Astrocyte of the hippocampus (primary cell): ENCODE measurements around the gene TAF6L.
A peak's percentile ranks its signal among the peaks of the same experiment; 100 is the strongest.
"Not testable (repeated sequence)": the region's sequence is repeated elsewhere in the genome, so short reads cannot be mapped to it uniquely, and the experiment has no call there.

Source experiments
- DNase-seq: peaks from one replicate; pipeline ENCODE4 v3.0.0; 2011; ENCODE audit warnings: low read depth, low spot score

Gene TAF6L

DNA sequence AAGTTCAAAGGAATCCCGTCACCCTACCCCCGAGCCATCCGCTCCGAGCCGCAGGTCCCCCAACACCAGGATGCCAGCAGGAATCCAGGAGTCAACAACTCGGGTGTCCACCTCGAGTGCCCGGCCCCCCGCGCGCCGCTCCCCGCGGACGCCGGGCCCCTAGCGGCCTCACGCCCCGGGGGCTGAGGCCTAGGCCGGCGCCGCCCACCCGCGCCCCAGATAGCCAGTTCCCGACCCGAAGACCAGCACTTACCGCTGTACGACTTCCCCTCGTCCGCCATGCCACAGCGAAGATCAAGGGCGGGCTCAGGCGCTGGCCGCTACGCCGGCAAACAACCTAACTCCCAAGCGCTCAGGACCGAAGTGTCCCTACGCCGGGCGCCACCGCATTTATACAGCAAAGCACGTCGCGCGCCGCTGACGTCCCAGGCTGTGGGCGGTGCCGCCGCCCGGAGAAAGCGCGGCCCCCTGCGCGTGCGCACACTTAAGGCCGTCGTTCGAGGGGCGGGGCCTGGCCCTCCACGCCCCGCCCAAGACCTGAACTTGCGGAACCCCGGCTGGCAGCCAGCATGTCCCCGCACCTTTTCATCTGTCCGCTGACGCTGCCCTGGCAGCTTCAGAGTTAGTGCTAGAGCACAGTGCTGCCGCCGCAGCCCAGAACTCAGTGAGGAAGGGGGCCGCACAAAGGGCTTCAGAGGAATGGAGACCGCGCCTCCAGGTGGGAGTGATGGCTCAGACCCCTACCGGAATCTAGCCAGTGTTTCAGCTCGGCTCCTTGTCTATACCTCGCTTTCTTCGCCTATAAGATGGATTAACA, 34.1 kb downstream of the TAF6L start, which contains the start of gene NXF1:
Gene NXF1 (minus strand): TSS at position 365 of the 817 bp plus-strand sequence. CDS start 84 bp downstream, at position 281.
- DNase-seq, result peak; percentile 99

DNA sequence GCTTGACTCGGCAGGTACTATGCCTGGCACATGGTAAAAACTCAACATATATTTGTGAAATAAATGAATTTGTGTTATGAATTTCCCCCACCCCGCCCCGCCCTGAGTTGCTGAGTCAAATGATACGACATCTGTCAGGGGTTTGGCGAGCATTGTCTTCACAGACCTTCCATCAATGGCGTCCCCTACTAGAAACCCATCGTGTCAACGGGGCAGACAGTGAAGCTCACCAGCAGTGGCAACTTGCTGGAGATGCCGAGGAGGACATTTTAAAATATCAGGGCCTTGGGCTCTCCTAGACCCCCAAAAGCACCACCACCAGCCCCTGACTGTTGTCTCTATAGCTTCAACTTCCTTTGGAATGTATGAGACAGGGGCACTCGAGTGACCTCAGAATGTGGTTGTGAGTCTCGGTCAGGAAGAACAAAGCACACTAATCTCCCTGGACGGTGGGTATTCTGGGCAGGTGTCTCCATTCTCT, 34.8 kb downstream of the TAF6L start:
- peak; percentile 54 for DNase-seq

DNA sequence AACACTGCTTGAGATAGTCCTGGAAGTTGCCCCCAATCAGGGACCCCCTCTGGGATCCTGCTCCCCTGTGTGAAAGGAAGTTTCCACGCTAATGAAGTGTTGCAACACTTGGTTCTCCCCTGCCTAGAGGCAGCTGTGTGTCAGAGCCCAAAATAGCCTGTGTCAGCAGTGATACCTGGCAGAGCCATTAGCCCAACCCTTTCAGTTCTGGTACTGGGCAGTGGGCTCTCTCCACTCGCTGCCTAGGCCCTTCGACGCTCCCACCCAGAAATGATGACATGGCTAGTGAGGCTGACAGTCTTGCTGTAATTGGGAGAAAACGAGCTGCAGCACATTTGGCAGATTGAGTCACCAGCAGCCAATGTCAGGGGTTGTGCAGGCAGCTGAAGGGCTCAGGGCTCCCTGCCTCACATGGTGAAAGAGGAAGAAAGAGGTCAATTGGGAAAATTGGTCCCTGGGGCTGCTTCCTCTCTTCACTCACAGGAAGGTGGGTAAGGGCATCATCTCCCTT, 35.5 kb downstream of the TAF6L start:
- peak; percentile 24 for DNase-seq

DNA sequence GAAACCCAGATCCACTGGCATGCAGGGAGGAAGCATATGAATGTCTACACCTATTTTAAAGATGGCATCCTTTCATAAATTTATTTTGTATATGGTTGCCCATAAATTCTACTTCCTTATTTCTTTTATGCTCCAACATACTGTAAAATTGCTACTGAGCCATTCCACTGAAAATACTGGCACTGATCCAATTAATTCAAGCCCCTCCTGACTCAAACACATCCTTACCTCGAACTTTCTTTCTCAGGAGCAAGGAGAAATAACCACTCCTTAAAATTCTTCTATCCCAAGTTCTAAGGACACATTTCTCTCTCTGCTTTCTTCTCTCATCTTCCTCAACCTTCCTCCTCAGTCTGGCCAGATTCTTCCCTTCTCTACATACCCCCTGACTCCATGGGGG, 39.6 kb downstream of the TAF6L start:
- no peak for DNase-seq

DNA sequence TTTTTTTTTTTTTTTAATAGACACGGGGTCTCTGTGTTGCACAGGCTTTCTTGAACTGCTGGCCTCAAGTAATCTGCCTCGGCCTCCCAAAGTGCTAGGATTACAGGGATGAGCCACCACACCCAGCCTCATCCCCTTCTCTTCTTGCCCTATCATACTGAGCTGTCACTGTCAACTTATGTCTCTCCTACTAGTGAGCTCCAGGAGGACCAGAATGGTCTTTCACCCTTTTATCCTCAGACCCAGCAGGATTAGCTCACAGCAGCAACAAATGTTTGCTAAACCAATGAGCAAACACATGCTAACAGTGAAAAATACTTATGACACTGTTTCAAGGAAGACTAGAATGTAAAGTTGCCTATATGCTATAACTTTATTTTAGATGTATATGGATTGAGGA, 40.5 kb downstream of the TAF6L start:
- no peak for DNase-seq

DNA sequence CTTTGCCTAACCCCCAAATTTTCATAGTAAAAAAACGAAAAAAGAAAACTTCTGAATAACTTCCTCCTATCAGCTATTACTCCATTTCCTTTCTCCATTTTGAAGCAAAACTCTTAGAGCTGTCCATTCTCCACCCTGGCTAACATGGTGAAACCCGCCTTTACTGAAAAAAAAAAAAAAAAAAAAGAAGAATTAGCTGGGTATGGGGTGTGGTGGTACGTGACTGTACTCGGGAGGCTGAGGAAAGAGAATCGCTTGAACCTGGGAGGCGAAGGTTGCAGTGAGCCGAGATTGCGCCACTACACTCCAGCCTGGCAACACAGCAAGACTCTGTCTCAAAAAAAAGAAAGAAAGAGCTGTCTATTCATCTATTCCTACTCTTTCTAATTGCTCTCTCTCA, 45.4 kb downstream of the TAF6L start:
- no peak for DNase-seq

DNA sequence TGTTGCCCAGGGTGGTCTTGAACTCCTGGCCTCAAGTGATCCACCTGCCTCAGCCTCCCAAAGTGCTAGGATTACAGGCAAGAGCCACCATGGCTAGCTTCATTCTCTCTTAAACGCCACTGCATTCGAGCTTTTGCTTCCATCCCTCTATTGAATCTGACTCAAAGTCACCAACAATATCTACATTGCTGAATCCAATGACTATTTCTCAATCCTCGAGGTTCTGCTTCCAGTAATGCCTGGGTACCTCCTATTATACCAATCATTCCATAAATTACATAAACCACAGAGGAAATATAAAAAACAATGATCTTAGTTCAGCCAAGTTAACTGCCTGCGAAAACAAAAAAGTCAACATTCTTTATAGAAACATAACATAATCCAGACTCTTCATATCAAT, 45.9 kb downstream of the TAF6L start:
- no peak for DNase-seq

DNA sequence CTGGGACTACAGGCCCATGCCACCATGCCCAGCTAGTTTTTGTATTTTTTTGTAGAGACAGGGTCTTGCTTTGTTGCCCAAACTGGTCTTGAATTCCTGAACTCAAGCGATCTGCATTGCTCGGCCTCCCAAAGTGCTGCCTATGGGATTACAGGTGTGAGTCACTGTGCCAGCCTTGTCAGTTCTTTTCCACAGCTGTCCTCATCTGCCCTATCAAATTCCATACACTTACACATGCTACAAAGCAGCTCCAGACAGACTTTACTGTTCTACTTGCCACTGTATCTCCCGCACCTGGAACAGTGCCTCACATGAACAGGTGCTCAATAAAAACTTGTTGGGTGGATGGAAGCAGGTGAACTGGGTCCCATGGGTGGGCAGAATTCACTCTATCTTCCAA, 52.5 kb downstream of the TAF6L start:
- DNase-seq, result no peak

DNA sequence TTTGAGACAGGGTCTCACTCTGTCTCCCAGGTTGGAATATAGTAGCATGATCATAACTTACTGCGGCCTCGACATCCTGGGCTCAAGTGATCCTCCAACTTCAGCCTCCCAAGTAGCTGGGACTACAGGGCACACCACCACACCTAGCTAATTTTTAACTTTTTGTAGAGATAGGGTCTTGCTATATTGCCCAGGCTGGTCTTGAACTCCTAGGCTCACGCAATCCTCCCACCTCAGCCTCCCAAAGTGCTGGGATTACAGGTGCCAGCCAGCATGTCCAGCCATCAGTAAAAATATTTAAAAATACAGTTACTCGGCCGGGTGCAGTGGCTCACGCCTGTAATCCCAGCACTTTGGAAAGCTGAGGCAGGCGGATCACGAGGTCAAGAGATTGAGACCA, 56.9 kb downstream of the TAF6L start:
- DNase-seq, result not testable (repeated sequence)

DNA sequence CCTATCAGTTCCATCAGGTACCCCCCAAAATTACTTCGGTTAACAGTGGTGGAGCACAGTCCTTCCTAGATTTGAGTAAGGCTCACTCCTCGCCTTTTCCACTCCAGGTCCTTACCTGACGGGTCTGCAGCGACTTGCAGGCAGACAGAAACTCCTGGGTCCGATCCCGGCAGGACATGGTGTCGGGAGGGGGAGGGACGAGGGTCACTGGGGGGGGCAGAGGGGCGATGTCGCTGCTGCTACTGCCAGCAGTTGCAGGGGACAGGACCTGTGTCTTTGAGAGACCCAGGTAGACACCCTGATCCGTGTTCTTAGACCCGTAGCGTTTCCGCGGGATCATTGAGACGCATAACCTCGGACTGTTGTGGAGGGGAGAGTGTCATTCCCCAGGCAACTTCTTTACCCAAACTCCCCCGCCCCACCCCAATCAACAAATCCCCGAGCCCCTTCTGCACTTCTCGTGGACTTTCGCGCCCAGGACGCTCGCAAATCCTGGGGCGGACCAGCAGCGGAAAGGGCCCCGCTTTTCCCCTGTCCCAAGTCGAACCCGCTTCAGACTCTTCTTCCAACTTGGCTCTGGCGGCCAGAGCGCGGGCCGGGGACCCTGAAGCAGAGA, 59.8 kb downstream of the TAF6L start:
- no peak for DNase-seq

DNA sequence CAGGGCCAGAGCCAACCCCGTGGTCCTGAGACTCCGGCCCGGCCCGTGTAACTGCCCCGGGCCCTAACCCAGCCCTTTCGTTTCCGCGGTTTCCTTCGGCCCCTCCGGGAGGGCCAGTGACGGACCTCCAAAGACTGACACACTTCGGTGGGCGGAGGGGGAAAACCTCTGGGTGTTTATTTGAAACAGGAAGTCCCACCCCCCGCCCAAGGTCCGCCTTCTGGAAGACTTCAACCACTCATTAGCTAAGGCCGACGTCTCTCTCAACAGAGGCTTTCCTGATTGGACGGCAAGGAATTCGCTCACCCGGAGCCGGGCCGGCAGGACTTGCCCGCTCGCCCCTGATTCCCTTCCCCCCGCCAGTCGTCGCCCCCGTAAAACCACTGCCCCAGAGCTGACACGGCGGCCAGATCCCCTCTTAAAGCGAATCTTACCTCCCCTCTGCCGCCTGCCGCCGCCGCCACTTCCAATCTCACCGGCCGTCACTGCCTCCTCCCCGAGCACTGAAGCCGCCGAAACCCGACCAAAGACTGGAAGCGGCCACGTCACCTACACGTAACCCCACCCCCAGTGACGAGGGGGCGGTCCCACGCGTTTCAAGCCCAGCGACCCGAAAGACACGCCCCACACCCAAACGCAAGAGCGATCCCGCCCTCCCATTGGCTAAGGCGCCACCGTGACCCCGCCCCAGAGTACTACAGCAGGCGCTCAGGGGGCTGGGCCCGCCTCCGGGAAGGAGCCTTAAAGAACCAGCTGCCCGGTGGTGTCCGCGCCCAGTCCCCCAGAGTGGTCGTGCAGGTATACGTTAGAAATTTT, 60.5 kb downstream of the TAF6L start, which contains the start of gene STX5:
Gene STX5 (minus strand): TSS at position 532 of the 816 bp plus-strand sequence. CDS start 808 bp downstream, outside the sequence.
- DNase-seq, result peak; percentile 100

DNA sequence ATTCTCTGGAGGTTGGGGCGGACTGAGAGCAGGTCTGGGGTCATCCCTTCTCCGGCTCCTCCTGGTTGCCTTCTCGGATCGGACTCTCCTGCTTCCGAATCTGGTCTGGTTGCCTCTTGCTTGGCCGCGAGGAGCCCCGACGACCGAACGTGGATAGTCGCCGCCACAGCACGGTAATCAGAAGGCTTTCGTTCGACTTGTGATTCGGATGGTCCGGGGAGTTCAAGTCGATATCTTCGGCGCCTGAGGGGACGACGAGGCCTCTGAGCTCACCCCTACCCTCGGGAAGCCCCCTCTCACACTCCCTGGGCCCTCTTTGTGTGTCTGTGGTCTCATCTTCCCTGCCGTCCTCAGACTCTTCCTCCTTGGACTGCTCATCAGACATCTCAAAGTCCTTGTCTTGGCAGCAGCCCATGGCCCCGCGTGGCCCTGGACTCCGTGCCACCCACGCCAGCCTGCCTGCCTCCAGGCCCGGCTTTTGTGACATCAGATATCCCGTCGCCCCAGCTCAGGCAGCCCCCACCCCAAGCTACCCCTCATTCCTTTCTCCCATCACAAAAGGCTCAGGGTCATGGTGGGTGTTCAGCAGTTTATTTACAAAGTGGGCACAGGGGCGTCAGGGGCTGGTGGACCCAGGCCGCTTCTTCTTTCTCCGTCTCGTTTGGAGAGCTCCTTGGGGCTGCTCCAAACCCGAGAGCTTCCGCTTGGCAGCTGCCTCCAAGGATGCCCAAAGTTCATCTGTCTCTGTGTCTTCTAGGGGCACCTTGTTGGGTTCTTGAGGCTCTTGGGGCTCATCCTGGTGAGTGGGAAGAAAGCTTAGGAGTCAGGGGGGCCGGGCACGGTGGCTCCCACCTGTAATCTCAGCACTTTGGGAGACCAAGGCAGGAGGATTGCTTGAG, 61.4 kb downstream of the TAF6L start, which contains the start of gene TEX54:
Gene TEX54 (minus strand): TSS at position 506 of the 899 bp plus-strand sequence.
- no peak for DNase-seq

DNA sequence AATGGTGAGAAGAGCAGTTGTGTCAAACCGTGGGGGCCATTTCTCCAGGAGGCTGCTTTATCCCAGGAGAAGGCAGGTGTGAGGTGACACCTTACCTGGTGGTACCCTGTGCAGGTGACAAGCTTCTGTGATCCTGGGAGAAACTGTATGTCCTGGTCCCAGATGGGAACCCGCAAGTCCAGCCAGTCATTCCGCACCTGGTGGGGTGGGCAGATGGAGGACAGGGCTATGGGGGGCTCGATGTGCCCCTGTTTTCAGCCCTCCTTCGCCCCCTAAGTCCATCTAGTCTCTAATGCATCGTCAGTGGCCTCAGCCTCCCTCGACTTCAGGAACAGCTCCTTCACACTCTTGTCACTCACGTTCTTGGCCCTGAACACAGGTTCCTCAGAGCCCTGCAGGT, 64.1 kb downstream of the TAF6L start:
- no peak for DNase-seq
